Adrenal gland (tissue), 12 donors: ENCODE measurements around the gene AMOTL2. TPM values are rescaled to one million over a fixed set of nuclear protein-coding genes. Genes with fewer than 3 reads are reported as not detected.

Experiments
- DNase-seq, 7 donors: peaks; one replicate each; pipeline ENCODE4 v3.0.0-alpha.2; 2019 to 2020
- H3K27ac ChIP-seq, 5 donors: fragments of 200-600 bp; sonication (generic) in 4 of 5; 1 replicate in 3 of 5; 2 replicates in 2 of 5; pipeline versions ENCODE4 v1.5.1 to v1.8.0; 2016 to 2020; ENCODE audit warnings: mild to moderate bottlenecking in 1 of 5
- H3K27me3 ChIP-seq: fragments of 200-600 bp; 2 replicates; pipeline ENCODE4 v1.8.0; 2021
- H3K36me3 ChIP-seq, 2 donors: fragments of 200-600 bp; replicated peaks in 1 of 2; 1 replicate in 1 of 2; 2 replicates in 1 of 2; pipeline versions ENCODE4 v1.5.1 to v1.8.0; 2018 to 2022
- H3K4me1 ChIP-seq, 2 donors: fragments of 200-600 bp; replicated peaks in 1 of 2; 1 replicate in 1 of 2; 2 replicates in 1 of 2; pipeline versions ENCODE4 v1.5.1 to v1.8.0; 2018 to 2021
- H3K4me3 ChIP-seq, 4 donors: fragments of 200-600 bp; sonication (generic) in 3 of 4; one replicate each; pipeline ENCODE4 v1.5.1; 2016 to 2018
- H3K9me3 ChIP-seq, 3 donors: fragments of 200-600 bp; sonication (generic) in 1 of 3; replicated peaks in 1 of 3; 1 replicate in 2 of 3; 2 replicates in 1 of 3; pipeline versions ENCODE4 v1.5.1 to v1.8.0; 2016 to 2021
- POLR2A ChIP-seq, 2 donors: fragments of 450-650 bp; IDR thresholded peaks; one replicate each; pipeline ENCODE4 v1.6.1; 2017; ENCODE audit warnings: antibody characterized with exemption in 2 of 2, mild to moderate bottlenecking in 2 of 2, moderate library complexity in 1 of 2
- WGBS, 4 donors: extraction: QIAGEN DNeasy Blood & Tissue Kit in 2 of 4; methylation state at CpG; one replicate each; pipeline versions ENCODE4 v1.1.5 to v1.1.7; 2013 to 2017; 5-methylcytosine and 5-hydroxymethylcytosine counted together
- intact Hi-C, 2 donors: fragments of 100-400 bp; cut with DNase I; formaldehyde crosslinking; loops; one replicate each; pipeline versions ENCODE4 v1.14.1 to v1.15.0; 2022 to 2023
- polyA plus RNA-seq, 3 donors: library from polyadenylated mRNA; stranded (reverse); fragments of 200-250 nt in 2 of 3; fragments of 350-450 nt in 1 of 3; fragmentation: Illumina TruSeq in 1 of 3; extraction: RNeasy Lipid Tissue Mini Kit (QIAGEN cat#74804) in 1 of 3; gene quantifications; one replicate each; pipeline ENCODE4 v1.2.3, GENCODE V29; 2013 to 2014
- total RNA-seq, 9 donors: library from RNA; depleted of rRNA in 4 of 9; stranded (reverse); fragments of >200 nt in 4 of 9; fragments of 120-200 nt in 1 of 9; fragmentation: NEBNext Ultra II Directional in 1 of 9; extraction: Animal tissue kit (Norgen Biotek cat#: 25700) in 1 of 9; gene quantifications; one replicate each; pipeline versions ENCODE4 v1.1.0 to v1.2.4, GENCODE V29; 2013 to 2023
- TF ChIP-seq, protein P1 (sequence below), 6 experiments: fragments of 450-650 bp in 4 of 6; fragments of 200-600 bp in 2 of 6; sonication (generic) in 1 of 6; IDR thresholded peaks; 1 replicate in 5 of 6; 2 replicates in 1 of 6; pipeline versions ENCODE4 v1.5.1 to v1.8.0; 2016 to 2021; ENCODE audit warnings: antibody characterized with exemption in 6 of 6, mild to moderate bottlenecking in 2 of 6, moderate library complexity in 1 of 6
- donor health status: healthy with polysubstance abuse.
- donor health status: Bipolar disorder and iron deficiency.
- donor health status: DM: yes; HTN: yes; CAD: no.
- donor health status: DM: no; HTN: no; CAD: no.
- donor health status: DM: no; HTN: no; CAD: no.
- donor health status: DM: yes; HTN: yes; CAD: no.

The AMOTL2 gene
- total and polyA plus RNA-seq, 12 donors, result 9.3 to 63.0 (median 29.7) TPM

DNA sequence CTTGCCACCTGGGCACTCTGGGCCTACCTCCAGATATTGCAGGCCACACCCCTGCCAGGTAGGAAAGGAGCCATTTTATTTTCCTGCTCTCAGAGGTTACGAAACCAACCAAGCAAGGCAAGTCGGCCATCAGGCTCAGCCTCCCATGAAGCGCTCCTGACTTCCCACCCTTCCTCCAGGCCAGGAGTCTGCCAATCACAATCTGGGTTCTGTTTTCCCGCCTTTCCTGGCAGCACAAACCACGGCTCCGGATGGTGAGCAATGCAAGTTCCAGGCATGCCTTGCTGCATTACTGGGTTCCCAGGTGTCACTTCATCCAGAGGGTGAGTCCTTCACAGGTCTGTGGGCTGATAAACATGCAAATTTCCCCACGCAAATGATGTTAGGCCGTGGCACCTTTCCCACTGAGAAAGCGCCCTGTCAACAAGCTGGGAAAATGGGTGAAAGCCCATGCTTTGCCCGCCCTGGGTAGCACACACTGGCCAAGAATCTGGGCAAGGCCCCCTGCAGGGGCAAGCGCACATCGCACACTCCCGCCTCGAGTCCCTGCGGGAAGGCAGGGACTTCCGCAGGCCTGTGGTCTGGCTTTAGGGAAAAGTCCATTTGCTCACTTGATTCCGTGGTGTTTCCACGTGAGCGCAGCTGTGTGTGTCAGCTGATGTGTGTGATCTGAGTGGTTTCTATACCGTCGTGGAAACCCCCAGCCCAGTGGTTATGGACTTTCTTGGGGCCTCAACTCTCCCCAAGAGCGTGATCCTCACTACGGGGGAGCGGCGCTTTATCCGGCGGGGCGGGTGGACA, 62.0 kb downstream of the AMOTL2 start:
- no peaks in the 10 kb centered on the region for H3K36me3 ChIP-seq
- 78 to 93% (median 82%) methylated on average over 14 to 28 of the region's 28 CpGs for WGBS, 4 donors
- peaks cover 10 to 31% of the 10 kb centered on the region in 2 donors for H3K4me1 ChIP-seq
- no peak overlapping the region for H3K4me3 ChIP-seq
- no peaks in the 10 kb centered on the region for H3K27me3 ChIP-seq
- intact Hi-C loops, result loop anchor here in 1 of 2 donors (5.0 kb wide), 1 partner anchor 60 kb away; the partner anchor contains the start of gene AMOTL2
- peak overlapping the region in 3 of 5 donors; percentile 42 to 96 (median 62) for H3K27ac ChIP-seq
- H3K9me3 ChIP-seq, result no peaks in the 10 kb centered on the region
- no peak for DNase-seq
- TF ChIP-seq, protein P1, sequence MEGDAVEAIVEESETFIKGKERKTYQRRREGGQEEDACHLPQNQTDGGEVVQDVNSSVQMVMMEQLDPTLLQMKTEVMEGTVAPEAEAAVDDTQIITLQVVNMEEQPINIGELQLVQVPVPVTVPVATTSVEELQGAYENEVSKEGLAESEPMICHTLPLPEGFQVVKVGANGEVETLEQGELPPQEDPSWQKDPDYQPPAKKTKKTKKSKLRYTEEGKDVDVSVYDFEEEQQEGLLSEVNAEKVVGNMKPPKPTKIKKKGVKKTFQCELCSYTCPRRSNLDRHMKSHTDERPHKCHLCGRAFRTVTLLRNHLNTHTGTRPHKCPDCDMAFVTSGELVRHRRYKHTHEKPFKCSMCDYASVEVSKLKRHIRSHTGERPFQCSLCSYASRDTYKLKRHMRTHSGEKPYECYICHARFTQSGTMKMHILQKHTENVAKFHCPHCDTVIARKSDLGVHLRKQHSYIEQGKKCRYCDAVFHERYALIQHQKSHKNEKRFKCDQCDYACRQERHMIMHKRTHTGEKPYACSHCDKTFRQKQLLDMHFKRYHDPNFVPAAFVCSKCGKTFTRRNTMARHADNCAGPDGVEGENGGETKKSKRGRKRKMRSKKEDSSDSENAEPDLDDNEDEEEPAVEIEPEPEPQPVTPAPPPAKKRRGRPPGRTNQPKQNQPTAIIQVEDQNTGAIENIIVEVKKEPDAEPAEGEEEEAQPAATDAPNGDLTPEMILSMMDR (IDR thresholded peaks at IDR 0.05), result no peak
- TF ChIP-seq POLR2A (IDR thresholded peaks at IDR 0.05), result no peak

DNA sequence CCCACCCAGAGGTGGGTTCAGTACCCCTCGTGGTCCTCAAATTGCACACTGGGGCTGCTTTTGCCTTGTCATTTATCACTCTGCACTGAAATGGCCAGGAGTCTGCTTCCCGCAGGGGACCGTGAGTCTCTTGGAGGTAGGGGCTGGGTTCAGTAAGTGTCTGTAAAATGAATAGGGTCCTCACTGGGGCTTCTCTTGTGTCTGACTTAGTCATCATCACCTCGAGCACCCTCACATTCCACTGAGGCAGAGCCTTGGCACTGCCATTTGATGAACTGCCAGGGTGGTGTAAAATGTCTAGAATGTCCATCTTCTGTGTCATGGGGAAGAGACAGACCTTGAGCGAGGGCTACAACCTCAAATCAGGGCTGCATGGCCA, 62.6 kb downstream of the AMOTL2 start:
- intact Hi-C loops, result loop anchor here in 1 of 2 donors (5.0 kb wide), 1 partner anchor 61 kb away; the partner anchor contains the start of gene AMOTL2
- DNase-seq, result no peak
- no peaks in the 10 kb centered on the region for H3K9me3 ChIP-seq
- H3K4me1 ChIP-seq, result peaks cover 10 to 31% of the 10 kb centered on the region in 2 donors
- H3K36me3 ChIP-seq, result no peaks in the 10 kb centered on the region
- TF ChIP-seq POLR2A (IDR thresholded peaks at IDR 0.05), result no peak
- TF ChIP-seq, protein P1 (IDR thresholded peaks at IDR 0.05), result no peak
- 73 to 89% (median 82%) methylated on average over 5 of the region's 5 CpGs for WGBS, 4 donors
- no peaks in the 10 kb centered on the region for H3K27me3 ChIP-seq
- peak overlapping the region in 1 of 5 donors; percentile 96 for H3K27ac ChIP-seq
- no peak overlapping the region for H3K4me3 ChIP-seq

DNA sequence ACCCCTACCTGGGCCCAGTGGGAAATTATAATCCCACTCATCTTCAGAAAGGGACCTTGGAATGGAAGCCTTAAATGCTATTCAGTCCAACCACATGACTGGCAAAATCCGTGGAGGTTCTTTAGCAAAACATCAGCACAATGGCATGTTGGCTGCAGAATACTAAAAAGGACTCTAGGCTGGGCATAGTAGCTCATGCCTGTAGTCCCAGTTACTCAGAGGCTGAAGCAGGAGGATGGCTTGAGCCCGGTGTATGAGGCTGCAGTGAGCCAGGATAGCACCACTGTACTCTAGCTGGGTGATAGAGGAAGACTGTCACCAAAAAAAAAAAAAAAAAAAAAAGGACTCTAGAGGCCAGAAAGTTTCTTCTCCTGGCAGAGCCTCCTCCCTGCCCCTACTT, 63.0 kb downstream of the AMOTL2 start:
- peaks cover 10 to 31% of the 10 kb centered on the region in 2 donors for H3K4me1 ChIP-seq
- H3K27ac ChIP-seq, result peak overlapping the region in 1 of 5 donors; percentile 96
- 58 to 78% (median 64%) methylated on average over 2 of the region's 2 CpGs for WGBS, 4 donors
- H3K9me3 ChIP-seq, result no peaks in the 10 kb centered on the region
- H3K27me3 ChIP-seq, result no peaks in the 10 kb centered on the region
- intact Hi-C loops, result loop anchor here in 1 of 2 donors (5.0 kb wide), 1 partner anchor 61 kb away; the partner anchor contains the start of gene AMOTL2
- TF ChIP-seq, protein P1 (IDR thresholded peaks at IDR 0.05), result no peak
- no peak for TF ChIP-seq POLR2A (IDR thresholded peaks at IDR 0.05)
- no peaks in the 10 kb centered on the region for H3K36me3 ChIP-seq
- DNase-seq, result no peak
- no peak overlapping the region for H3K4me3 ChIP-seq

DNA sequence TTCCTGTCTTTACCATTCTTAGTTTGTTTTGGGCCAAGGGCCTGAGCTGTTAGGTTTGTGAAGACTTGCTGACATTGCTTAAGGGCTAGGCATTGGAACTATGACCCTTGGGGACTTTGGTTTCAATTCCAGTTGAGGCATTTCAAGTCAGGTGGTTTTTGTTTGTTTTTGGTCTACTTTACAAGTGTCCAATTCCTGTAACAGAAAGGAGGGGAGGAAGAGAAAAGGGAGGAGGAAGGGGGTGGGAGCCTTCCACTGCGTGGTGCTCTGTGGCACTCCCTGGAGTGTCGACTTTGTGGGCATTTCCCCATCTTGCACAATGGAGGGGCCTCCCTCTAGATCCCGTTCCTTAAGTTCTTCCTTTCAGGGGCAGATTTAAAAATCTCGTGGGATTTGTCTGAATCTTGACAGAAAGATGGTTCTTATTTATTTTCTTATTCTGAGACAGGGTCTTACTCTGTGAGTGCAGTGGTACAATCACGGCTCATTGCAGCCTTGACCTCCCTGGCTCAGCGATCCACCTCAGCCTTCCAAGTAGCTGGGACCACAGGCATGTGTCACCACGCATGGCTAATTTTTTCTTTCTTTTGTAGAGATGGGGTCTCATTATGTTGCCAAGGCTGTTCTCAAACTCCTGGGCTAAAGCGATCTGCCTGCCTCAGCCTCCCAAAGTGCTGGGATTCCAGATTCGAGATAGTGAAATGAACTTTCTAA, 64.1 kb downstream of the AMOTL2 start:
- Histone ChIP-seq H3K27ac (peak overlapping the region in 1 of 5 donors; percentile 50), H3K27me3 (no peaks in the 10 kb centered on the region), H3K9me3 (no peaks in the 10 kb centered on the region), H3K4me3 (no peak overlapping the region), H3K36me3 (no peaks in the 10 kb centered on the region), H3K4me1 (peaks cover 10 to 31% of the 10 kb centered on the region in 2 donors)
- 69 to 74% (median 71%) methylated on average over 9 of the region's 9 CpGs for WGBS, 4 donors
- TF ChIP-seq POLR2A (IDR thresholded peaks at IDR 0.05), result no peak
- TF ChIP-seq, protein P1 (IDR thresholded peaks at IDR 0.05), result no peak
- DNase-seq, result no peak
- intact Hi-C loops, result loop anchor here (2.0 to 5.0 kb wide), 3 partner anchors 62 to 162 kb away; partner anchors contain the start of gene AMOTL2 (in 1 of the 2)
